ENCODE results near the gene LTA4H. TPM values are rescaled to one million over a fixed set of nuclear protein-coding genes. Genes with fewer than 3 reads are reported as not detected.
A peak's percentile ranks its signal among the peaks of the same experiment; 100 is the strongest.

LTA4H gene
- total RNA-seq, 1 donor from 2014 or later, result 83.5 TPM

- Histone ChIP-seq H3K36me3 (ENCODE audit: control insufficient read depth, insufficient read depth, low read length) (no peaks in the 10 kb centered on the region), H3K4me3 (ENCODE audit: low read depth, low read length) (no peak overlapping the region), H3K27me3 (ENCODE audit: control insufficient read depth, insufficient read depth, low read length) (no peaks in the 10 kb centered on the region)
- peak; percentile 60 for FAIRE-seq
- TF ChIP-seq CTCF (IDR thresholded peaks at IDR 0.05; ENCODE audit: insufficient read depth, low read length, severe bottlenecking), result no peak
- no peak for DNase-seq (ENCODE audit: low read depth)
Observed at GRCh38 chr12:95990136-95990535, 45.3 kb downstream of the LTA4H start.

GRCh38 chr12:95989504-95990123 lies 45.8 kb downstream of the LTA4H start:
- Histone ChIP-seq H3K36me3 (ENCODE audit: control insufficient read depth, insufficient read depth, low read length) (no peaks in the 10 kb centered on the region), H3K4me3 (ENCODE audit: low read depth, low read length) (no peak overlapping the region), H3K27me3 (ENCODE audit: control insufficient read depth, insufficient read depth, low read length) (no peaks in the 10 kb centered on the region)
- FAIRE-seq, result no peak
- TF ChIP-seq CTCF (IDR thresholded peaks at IDR 0.05; ENCODE audit: insufficient read depth, low read length, severe bottlenecking), result no peak
- DNase-seq (ENCODE audit: low read depth), result no peak

- FAIRE-seq (no peak), DNase-seq (ENCODE audit: low read depth) (no peak)
- Histone ChIP-seq H3K4me3 (ENCODE audit: low read depth, low read length) (no peak overlapping the region), H3K36me3 (ENCODE audit: control insufficient read depth, insufficient read depth, low read length) (no peaks in the 10 kb centered on the region), H3K27me3 (ENCODE audit: control insufficient read depth, insufficient read depth, low read length) (no peaks in the 10 kb centered on the region)
- TF ChIP-seq CTCF (IDR thresholded peaks at IDR 0.05; ENCODE audit: insufficient read depth, low read length, severe bottlenecking), result no peak
Observed at GRCh38 chr12:95988506-95989275, 46.7 kb downstream of the LTA4H start.

- Histone ChIP-seq H3K27me3 (ENCODE audit: control insufficient read depth, insufficient read depth, low read length) (no peaks in the 10 kb centered on the region), H3K36me3 (ENCODE audit: control insufficient read depth, insufficient read depth, low read length) (no peaks in the 10 kb centered on the region), H3K4me3 (ENCODE audit: low read depth, low read length) (no peak overlapping the region)
- DNase-seq (ENCODE audit: low read depth), result no peak
- FAIRE-seq, result no peak
- TF ChIP-seq CTCF (IDR thresholded peaks at IDR 0.05; ENCODE audit: insufficient read depth, low read length, severe bottlenecking), result no peak
Observed at GRCh38 chr12:95986635-95987570, 48.5 kb downstream of the LTA4H start.

- FAIRE-seq (no peak), DNase-seq (ENCODE audit: low read depth) (no peak)
- H3K27me3 ChIP-seq (ENCODE audit: control insufficient read depth, insufficient read depth, low read length), result no peaks in the 10 kb centered on the region
- TF ChIP-seq CTCF (IDR thresholded peaks at IDR 0.05; ENCODE audit: insufficient read depth, low read length, severe bottlenecking), result no peak
- no peaks in the 10 kb centered on the region for H3K36me3 ChIP-seq (ENCODE audit: control insufficient read depth, insufficient read depth, low read length)
- H3K4me3 ChIP-seq (ENCODE audit: low read depth, low read length), result no peak overlapping the region
Observed at GRCh38 chr12:95984682-95985081, 50.7 kb downstream of the LTA4H start.

Data from bronchial epithelial cell (primary cell).